Glomerular endothelial cell (primary cell): ENCODE data around the gene ABHD17A. TPM values are rescaled to one million over a fixed set of nuclear protein-coding genes. Genes with fewer than 3 reads are reported as not detected.
"Not testable (repeated sequence)": the region's sequence is repeated elsewhere in the genome, so short reads cannot be mapped to it uniquely, and the experiment has no call there.

Experiments
- DNase-seq: peaks from one replicate; pipeline ENCODE4 v3.0.0-alpha.2; 2011; ENCODE audit warnings: low read depth, low spot score; ENCODE audit errors: extremely low read depth
- total RNA-seq: library from RNA; depleted of rRNA; stranded (reverse); fragments of >200 nt; gene quantifications from 2 replicates; pipeline ENCODE4 v1.2.3, GENCODE V29; 2015

The ABHD17A gene
- total RNA-seq, 1 donor from 2014 or later = 224 TPM

DNA sequence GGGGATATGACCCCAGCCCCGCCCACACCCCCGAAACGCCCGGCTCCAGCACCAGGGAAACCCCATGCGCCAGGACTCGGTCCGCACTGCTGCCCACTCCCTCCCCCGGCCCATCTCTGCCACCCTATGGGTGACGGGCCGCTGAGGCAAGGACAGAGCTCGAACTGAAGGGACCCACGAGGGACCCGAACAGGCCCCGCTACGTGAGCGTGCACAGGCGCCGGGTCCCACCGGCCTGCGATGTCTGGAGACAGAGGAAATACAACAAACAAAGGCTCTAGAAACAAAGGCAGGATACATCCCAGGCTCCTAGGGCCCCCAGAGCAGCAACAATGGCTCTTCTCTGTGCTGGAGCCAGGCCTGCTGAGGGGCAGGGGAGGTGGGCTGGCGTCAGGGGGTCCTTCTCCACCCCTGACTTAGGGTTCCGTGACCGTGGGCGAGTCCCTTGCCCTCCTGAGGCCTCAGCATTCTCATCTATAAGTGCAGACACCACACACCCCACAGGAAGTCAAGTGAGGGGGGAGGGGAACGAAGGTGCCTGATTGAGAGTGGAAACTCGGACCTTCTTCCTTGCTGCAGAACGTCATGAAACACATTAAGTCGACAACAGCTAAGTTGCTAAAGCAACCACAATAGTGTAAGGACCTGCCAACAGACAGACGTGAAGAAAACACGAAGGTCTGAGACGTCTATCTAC, 3.1 kb downstream of the ABHD17A start:
- DNase-seq = no peak

DNA sequence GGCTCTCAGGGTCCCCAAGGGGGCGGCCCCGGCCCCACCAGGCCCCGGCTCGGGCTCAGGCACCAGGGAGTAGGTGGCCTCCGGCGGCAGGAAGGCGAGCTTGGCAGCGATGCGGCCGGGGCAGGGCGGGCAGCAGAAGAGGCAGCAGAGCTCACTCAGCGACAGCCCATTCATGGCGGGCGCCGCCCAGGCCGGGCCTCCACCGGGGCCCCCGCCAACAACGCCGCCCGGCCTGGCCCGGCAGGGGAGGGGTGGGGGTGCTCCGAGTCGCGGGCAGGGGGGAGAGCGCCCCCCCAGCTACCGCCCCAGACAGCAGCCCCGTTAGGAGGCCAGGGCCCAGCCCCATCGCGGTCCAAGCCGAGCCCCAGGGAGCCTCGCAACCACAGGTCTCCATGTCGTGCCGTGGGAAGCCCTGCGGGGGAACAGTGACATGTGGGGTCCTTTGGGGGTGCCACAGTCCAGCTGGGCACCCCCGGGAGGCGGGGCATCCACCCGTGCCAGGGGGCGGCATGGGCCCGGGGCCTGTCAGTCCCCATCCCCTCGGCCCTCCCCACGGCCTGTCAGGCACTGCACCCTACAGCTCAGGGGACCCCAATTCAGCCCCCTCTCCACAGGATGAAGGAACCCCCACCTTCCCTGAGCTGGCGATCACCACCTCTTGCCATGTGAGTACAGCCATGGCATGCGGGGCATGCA, 3.8 kb downstream of the ABHD17A start:
- DNase-seq = not testable (repeated sequence)

DNA sequence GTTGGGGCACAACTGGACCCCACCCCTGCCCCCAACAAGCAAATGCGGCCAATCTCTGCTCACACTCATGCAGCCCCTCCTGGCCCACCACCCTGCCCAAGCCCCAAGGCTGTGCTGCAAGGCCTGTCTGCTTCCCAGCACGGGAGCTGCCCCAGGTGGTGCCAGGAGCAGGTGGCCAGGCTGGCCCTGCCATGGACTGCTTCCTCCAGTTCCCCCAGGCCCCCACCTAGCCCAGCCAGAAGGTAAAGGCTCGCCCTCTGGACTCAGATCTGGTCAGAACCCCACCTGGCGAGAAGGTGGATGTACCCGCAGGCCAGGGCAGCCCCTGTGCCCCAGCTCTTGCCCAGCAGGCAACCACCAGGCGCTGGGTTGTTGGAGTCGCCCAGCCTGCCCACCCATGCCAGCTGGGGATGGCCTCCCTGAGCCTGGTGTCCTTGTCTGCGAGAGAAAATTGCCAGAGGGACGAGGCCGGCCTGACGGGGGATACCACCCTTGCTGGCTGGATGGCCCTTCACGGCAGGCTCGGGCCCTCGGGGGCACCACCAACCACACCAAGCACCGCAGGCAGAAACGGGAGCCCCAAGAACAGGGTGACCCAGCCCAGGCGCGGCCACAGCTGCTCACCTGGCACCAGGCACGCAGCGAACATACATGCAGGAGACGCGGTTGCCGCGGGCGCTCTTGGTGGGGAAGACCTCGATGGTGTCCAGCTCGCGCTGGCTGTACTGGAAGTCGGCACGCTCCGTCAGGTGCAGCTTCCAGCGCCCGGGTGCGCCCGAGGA, 4.5 kb downstream of the ABHD17A start:
- DNase-seq = no peak

DNA sequence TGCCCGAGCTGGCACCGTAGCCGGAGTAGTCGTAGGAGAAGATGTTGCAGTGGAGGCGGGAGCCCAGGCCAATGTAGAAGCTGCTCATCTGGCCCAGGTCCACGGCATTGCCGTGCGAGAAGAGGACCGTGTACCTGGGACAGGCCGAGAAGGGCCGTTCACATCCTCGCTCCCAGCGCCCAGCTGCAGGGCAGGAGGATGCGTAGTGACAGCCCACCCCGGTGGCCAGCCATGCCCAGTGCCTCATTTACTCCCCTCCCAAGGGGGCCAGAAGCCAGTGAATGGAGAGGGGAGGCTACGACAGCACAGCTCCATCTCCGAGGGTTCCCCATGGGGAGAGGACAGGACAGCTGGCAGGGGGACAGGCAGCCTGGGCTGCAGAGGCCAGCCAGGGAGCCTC, 5.3 kb downstream of the ABHD17A start:
- DNase-seq = not testable (repeated sequence)

DNA sequence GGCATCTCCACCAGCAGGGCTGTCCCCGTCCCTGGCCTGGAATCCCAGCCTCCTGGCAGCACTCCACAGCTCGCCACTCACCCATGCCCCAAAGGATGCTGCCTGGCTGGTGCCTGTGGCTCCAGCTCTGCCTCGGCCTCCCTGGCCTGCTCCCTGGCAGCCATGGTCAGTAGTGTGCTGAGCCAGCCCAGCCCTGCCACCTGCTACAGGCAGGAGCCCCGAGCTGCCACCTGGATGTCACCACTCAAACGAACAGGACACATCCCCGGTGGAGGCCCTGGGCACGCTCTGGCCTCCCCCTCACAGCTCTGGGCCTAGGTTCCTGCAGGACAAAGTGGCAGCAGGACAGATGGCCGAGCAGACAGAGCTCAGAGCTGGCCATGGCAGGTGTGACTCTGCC, 6.7 kb downstream of the ABHD17A start:
- DNase-seq = not testable (repeated sequence)

DNA sequence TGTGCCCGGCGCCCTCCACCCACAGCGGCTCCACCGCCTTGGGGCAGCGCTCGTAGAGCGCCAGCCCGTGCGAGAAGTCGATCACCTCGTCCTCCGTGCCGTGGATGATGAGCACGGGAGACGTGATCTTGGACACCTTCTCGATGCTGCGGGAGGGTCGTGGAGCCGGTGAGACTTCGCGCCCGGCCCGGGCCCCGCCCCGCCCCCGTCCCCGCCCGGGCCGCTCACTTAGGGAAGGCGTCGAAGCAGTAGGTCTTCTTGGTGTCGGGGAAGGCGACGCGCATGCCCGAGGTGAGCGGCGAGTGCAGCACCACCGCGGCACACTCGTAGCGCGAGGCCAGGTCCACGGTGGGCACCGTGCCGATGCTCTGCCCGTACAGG, 8.0 kb downstream of the ABHD17A start:
- DNase-seq = not testable (repeated sequence)

DNA sequence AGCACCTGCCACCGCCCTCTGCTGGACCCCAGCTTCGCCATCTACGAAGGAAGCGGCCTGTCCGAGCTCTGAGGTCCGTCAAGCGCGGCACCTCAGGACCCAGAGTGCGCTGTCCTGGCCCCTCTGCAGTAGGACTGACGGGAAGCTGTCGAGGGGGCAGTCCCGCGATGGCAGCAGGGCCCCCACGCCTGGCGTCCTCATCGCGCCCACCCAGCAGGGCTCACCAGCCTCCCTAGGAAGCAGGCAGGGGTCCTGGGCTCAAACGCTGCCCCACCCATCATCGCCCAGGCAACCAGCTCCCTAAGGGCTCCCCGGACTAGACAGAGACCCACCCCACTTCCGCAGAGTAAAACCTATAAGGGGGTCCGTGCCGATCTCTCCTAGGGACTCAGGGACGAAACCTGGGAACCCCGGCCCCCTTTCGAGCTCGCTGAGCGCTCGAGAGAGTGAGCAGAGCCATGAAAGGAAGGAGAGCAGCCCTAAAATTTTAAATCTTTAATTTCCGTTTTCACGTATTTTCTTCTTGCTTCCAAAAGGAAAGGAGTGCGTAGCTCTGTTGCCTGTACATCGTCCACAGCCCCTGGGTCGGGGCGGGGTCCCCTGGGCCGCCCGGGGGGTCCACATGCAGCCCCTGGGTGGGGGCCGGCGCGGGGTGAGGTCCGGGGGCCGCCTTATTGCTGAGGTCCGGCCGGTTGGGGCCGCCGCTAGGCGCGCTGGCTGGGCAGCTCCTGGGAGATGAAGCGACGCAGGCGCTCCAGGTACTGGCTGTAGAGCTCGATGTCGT, 8.6 kb downstream of the ABHD17A start:
- DNase-seq = not testable (repeated sequence)

DNA sequence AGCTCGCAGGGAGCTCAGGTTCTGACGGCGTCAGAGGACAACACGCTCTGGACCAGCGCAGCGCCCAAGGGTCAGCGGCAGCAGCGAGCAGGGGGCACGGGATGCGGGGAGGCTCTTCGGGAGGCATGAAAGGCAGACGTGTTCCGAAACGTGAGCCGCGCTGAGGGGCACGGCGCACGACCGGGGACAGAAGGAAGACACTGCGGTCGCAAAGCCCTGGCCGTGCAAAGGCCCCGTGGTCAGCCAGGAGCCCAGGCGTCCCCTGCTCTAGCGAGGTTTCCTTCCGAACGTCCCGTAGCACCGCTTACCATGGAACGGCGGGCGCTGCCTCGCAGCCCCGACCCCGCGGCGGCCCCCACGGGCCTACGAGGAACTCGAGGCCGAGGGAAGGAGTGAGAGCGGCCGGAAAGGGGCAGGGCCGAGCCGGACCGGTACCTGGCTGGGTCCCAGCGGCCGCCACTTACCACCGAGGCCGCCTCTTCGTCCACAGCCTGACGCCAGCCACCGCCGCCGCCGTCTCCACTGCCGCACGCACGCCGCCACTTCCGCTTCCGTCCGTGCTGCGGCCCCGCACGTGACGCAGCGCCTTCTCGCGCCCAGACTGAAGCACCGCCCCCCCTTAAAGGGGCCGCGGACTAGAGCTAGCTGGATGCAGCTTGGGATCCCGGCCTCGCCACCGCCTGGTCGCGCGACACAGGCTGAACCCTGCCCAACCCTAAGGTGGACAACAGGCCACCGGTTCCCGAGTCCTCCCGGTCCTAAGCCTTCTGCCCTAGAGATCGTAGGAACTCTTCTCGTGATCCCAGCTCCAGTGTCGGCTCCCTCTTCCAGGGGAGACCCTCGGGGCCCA, 9.4 kb downstream of the ABHD17A start:
- no peak for DNase-seq

DNA sequence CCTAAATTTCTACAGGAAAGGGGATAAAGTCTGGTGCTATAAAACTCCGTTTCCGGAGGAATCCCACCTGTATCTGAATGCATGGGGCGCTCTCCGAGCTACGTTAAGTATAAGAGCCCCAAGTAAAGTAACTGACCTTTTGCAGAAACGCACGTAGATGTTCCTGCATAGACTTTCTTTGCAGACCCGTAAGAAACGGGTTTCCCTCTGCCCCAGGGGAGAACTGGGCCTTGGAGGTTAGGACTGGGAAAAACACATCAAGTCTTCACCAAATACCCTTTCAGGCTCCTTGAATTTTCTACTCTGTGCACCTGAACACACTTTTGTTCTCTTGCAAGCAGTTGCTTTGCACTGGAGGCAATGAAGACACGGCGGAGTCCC, 10.0 kb downstream of the ABHD17A start:
- not testable (repeated sequence) for DNase-seq

DNA sequence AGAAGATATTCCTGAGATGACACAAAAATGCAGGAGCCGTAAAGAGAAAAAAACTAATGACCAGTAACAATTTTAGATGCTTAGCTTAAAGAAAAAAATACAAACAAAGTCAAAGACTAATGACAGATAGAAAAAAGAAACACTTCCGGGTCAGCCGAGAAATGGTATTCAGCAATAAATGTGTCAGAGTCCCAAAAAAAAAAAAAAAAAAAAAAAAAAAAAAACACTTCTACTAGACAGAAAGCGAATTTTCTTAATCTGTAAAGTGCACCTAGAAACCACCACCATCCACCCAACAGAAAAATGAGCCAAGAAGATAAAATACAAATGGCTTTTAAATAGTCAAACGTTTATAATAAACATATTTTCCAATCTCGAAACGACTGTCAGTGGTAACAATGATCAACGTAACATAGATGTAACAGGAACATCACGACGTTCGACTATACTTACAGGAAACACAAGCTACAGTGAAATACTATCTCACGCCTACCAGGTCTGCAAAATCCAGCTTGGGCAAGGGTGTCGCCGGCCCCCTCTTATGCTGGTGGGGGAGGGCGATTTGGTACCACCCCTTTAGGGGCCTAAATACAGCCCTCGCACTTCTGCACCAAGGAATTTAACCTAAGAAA, 10.6 kb downstream of the ABHD17A start:
- no peak for DNase-seq

DNA sequence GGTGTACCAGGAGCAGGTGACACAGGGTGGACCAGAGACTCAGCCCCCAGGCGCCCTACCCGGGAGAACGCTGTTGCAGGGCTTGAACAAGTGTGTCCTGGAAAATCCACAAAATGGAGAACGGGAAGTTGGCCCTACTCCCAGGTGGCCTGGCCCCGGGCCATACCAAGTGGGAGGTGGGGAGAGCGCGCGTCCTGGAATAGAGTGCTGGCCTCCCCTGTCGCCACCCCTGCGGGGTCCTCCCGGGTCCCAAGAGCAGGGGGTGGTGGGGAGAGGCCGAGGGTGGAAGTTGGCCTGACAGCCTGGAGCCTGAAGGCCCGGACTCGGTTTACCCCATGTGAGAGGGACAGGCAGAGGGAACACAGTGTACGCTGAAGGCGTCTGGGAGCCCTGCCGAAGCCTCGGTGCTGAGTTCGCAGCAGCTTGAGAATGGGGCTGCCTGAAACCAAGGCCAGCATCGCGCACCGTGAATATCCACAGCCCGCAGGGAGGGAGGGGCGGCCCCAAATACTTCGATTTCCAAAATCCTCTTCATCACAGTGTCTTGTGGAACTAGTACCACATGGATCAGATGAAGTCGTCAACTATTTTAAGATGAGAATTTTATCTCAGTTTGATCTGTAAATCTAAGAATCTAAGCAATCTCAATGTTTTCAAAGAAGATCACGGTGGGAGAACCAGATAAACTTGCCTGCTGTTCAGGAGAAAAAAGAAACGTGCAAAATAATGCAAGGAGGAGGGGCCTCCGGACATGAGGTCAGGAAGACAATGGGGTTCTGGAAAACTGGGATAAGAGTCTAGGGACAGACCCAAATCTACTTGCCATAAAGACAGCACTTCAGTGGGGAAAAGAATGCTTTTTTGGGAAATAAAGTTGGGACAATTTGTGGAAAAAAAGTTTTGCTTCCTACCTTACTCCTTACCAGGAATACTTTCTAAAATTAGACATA, 11.5 kb downstream of the ABHD17A start:
- DNase-seq = no peak

DNA sequence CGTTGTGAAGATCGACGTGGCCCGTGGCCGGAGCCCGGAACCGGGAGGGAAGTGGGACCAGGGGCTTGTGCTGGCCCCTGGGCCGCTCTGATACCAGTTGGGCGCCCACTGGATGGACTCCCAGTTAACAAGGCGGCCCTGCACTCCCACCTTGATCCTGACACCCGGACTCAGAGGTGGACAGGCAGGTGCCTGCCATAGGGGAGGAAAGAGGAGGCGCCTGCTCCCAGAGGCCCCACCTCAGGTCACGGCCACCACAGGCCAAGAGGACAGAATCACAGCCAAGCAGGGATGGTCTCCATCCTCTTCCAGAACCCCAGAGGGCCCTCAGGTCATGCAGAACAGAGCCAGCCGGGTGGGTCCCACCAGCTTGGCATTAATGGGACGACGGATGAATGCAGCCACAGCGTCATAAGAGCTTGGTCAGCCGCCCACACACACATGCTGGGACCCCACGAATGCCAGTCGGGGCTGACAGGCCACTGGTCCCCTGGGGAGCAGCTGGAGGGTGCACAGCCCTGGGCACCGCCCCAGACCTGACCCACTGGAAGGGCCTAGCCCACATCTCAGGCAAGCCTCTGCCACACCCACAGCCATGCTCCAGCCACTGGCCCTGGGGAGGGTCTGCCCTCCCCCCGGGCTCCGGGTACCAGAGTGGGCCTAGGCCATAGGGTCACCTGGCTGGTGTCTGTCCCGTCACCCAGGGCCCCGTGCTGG, 12.3 kb downstream of the ABHD17A start:
- DNase-seq = no peak

DNA sequence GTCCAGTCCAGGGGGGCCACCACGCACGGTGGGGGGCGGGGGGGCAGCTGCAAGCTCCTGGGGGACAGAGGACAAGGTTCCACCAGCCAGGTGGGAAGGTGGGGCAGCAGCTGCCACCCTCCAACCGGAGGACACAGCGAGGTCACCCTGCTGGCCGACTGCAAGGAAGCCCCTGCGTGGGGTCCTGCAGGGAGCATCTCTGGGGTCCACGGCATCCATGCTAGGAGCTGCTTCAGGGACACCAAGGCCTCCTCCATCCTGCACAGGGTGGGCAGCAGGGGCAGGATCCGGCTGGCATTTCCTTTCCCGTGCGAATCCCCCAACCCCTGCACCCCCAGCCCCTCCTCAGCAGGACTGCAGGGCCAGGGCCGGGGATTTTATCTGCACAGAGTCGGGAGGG, 13.7 kb downstream of the ABHD17A start:
- no peak for DNase-seq

DNA sequence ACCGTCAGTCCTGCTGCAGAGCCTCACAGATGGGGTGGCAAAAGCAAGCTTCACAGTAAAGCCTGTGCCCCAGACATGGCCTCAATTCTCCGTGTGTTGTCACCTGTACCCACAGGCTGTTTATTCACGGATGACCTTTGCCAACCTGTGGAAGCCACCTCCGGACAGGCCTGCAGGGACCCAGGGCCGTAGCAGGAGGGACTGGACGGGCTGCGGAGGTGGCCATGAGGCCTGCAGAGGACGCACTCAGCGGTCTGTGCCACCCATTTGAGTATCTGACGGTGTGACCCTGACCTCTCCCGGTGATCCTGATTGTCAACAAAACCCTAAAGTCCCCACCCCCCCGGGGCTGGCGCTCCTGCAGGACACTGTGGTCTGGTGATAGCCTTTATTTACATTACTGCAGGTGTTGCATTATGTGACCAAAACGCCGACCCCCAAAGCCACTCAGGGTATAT, 14.1 kb downstream of the ABHD17A start:
- DNase-seq = no peak

DNA sequence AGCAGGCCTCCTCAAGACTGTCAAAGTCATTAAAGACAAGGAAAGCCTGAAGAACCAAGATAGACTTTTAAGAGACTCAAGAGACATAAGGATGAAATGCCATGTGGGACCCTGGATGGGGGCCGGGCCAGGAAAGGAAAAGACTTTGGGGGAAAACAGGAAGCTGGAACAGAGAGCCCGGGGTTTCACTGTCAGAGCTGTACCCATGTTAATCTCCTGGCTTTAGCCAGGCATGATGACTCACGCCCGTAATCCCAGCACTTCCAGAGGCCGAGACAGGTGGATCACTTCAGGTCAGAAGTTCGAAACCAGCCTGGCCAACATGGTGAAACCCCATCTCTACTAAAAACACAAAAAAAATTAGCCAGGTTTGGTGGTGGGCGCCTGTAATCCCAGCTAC, 16.3 kb downstream of the ABHD17A start:
- DNase-seq = no peak

DNA sequence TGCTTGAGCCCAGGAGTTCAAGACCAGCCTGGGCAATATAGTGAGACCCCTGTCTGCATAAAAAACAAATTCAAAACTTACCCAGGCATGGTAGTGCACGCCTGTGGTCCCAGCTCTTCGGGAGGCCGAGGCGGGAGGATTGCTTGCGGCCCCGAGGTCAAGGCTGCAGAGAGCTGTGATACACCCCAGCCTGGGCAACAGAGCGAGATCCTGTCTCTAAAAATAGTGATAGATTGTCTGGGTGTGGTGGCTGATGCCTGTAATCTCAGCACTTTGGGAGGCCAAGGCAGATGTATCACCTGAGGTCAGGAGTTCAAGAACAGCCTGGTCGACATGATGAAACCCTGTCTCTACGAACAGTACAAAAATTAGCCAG, 18.0 kb downstream of the ABHD17A start:
- no peak for DNase-seq

DNA sequence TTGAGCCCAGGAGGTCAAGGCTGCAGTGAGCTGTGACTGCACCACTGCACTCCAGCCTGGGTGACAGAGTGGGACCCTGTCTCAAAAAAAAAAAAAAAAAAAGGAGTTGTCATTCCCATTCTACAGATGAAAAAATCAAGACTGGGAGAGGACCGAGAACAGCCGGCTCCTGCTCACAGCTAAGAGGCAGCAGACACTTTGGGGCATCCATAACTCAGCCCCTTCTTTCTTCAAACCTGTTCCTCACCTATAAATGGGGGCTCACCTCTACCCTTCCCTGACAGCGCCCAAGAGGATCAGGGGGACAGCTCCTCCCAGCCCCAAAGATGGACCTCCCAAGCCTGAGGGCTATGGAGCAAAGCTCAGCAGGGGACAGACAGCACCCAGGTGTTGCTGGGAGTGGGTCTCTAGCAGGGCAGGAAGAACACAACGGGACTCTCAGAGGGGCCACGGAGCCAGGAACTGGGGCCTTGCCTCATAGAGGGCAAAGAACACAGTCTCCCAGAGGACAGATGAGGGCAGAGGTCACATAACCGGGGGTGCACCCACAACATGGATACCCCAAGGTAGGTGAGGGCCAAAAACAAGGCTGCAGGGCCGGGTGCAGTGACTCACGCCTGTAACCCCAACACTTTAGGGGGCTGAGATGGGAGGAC, 18.5 kb downstream of the ABHD17A start:
- no peak for DNase-seq
